Naive B cell (primary cell): Measurements from ENCODE around the gene KIF5C. TPM values are rescaled to one million over a fixed set of nuclear protein-coding genes. Genes with fewer than 3 reads are reported as not detected.

ENCODE experiments used
- ATAC-seq, 2 donors: fragments of 150-1000 bp; cut with Tn5 transposase; 2 replicates each; pipeline ENCODE4 v1.10.0; 2021; ENCODE audit warnings: low read depth in 2 of 2, mild to moderate bottlenecking in 2 of 2, moderate library complexity in 2 of 2
- DNase-seq: peaks from one replicate; pipeline ENCODE4 v3.0.0; 2022
- H3K27ac Mint-ChIP-seq, 6 donors: one replicate each; pipeline ENCODE4 v1.8.0; 2020 to 2022; ENCODE audit warnings: mild to moderate bottlenecking in 6 of 6, mixed read lengths in 6 of 6, moderate library complexity in 5 of 6, inconsistent platforms in 2 of 6
- H3K27me3 Mint-ChIP-seq, 3 donors: one replicate each; pipeline ENCODE4 v1.8.0; 2021 to 2022; ENCODE audit warnings: mixed read lengths in 3 of 3, mild to moderate bottlenecking in 1 of 3
- H3K36me3 Mint-ChIP-seq, 2 donors: one replicate each; pipeline ENCODE4 v1.8.0; 2020 to 2022; ENCODE audit warnings: mixed read lengths in 2 of 2, inconsistent platforms in 1 of 2, mild to moderate bottlenecking in 1 of 2
- H3K4me1 Mint-ChIP-seq, 3 donors: one replicate each; pipeline ENCODE4 v1.8.0; 2020 to 2022; ENCODE audit warnings: mixed read lengths in 3 of 3, inconsistent platforms in 1 of 3, mild to moderate bottlenecking in 1 of 3, moderate library complexity in 1 of 3
- H3K4me3 Mint-ChIP-seq, 8 donors: one replicate each; pipeline ENCODE4 v1.8.0; 2020 to 2022; ENCODE audit warnings: mild to moderate bottlenecking in 8 of 8, mixed read lengths in 8 of 8, moderate library complexity in 8 of 8, inconsistent platforms in 2 of 8
- H3K9me3 Mint-ChIP-seq, 7 donors: one replicate each; pipeline ENCODE4 v1.8.0; 2020 to 2022; ENCODE audit warnings: mixed read lengths in 7 of 7, mild to moderate bottlenecking in 5 of 7, inconsistent platforms in 2 of 7, moderate library complexity in 1 of 7
- polyA plus RNA-seq, 6 donors: library from polyadenylated mRNA; unstranded; fragments of 300-500 nt; fragmentation: Illumina TruSeq; gene quantifications; one replicate each; pipeline ENCODE4 v1.2.3, GENCODE V29; 2021; ENCODE audit warnings: low read depth in 6 of 6

KIF5C gene
- polyA plus RNA-seq, 6 donors from 2014 or later: 0.31 to 0.83 (median 0.50) TPM; not detected in 1

DNA sequence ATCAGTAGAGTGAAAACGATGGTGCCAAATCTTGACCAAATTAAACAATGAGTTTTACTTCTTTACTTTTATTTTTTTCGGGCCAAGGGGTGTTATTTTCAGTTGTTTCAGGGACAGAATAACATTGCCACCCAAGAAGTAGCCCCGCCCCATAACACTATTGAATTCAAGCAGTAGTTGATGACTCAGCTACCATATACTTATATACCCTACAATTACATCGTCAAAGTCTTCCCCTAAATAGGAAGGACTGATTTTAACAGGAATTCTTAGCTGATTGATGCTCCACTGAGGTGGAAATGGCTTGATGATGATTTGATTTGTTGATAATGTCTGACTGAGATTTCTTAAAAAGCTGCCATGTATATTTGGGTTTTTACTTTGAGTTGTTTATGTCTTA is 188.2 kb downstream of the KIF5C start:
- DNase-seq (no peak), ATAC-seq (no peak)
- no peaks in the 10 kb centered on the region for H3K4me1 Mint-ChIP-seq
- peaks cover 0 to 7% (median 4%) of the 10 kb centered on the region in 3 donors for H3K27me3 Mint-ChIP-seq
- no peak overlapping the region for H3K27ac Mint-ChIP-seq
- H3K4me3 Mint-ChIP-seq: no peak overlapping the region
- peaks cover 0 to 8% (median 5%) of the 10 kb centered on the region in 7 donors for H3K9me3 Mint-ChIP-seq
- H3K36me3 Mint-ChIP-seq: no peaks in the 10 kb centered on the region

DNA sequence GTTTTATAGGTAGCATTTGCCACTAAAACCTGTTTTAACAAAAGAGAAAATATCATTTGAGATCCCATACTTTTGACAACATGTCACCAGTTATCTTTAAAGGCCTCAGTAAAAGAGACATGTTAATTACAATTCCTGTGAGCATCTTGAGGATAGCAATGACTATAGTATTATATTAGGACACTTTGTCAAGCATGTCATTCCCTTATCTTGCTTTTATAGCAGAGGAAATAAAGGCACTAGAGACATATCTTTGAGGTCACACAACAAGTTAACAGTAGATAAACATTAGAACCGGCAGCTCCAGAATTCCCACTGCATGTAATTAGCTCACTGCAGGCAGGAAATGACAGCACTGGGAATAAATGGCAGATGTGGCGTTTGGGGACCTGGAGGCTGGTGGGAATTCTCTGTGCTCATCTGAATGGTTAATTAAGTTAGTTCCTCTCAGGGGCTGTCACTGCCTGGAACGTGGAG is 189.4 kb downstream of the KIF5C start:
- DNase-seq (no peak), ATAC-seq (no peak)
- Mint-ChIP-seq H3K9me3 (peaks cover 0 to 8% (median 5%) of the 10 kb centered on the region in 7 donors), H3K27ac (no peak overlapping the region), H3K27me3 (peaks cover 4 to 7% (median 6%) of the 10 kb centered on the region in 3 donors), H3K36me3 (no peaks in the 10 kb centered on the region), H3K4me3 (no peak overlapping the region), H3K4me1 (no peaks in the 10 kb centered on the region)

DNA sequence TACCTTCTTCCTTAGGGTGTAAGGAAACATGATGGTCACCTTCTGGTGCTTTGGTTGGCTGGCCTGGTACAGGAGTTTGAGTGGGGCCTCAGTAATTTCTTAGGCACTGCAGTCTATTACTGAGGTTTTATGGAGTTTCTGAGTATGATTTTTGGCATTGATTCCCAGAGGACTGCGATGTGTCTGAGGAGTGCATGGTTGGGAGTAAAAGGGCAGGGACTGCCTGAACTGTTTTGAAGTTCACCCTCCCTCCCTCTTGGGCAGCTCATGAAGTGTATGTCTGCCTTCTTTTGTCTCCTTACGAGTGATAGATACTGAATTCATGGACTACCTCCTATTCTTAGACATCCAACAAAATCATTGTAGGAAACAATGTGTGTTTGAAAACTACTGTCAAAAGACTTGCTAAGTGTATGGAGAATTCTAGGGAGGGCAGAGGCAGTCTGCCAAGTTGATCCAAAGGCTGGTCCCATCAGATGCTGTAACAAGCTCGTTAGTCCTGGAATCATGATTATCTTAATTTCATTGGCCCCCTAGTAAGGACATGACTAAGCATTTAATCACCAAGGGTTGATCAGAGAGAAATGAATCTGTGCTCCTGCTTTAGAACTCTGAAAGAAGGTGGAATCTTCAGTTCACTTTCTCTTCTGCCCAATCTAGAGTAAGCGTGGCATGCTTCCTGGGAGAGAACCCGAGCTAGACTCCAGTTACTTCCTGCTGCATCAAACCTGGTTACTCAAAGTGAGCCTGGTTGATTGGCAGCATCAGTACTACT is 190.0 kb downstream of the KIF5C start:
- Mint-ChIP-seq H3K9me3 (peaks cover 0 to 8% (median 5%) of the 10 kb centered on the region in 7 donors), H3K4me1 (no peaks in the 10 kb centered on the region), H3K36me3 (no peaks in the 10 kb centered on the region), H3K27ac (no peak overlapping the region), H3K4me3 (no peak overlapping the region), H3K27me3 (peaks cover 4 to 13% (median 11%) of the 10 kb centered on the region in 3 donors)
- DNase-seq: no peak
- ATAC-seq: no peak

DNA sequence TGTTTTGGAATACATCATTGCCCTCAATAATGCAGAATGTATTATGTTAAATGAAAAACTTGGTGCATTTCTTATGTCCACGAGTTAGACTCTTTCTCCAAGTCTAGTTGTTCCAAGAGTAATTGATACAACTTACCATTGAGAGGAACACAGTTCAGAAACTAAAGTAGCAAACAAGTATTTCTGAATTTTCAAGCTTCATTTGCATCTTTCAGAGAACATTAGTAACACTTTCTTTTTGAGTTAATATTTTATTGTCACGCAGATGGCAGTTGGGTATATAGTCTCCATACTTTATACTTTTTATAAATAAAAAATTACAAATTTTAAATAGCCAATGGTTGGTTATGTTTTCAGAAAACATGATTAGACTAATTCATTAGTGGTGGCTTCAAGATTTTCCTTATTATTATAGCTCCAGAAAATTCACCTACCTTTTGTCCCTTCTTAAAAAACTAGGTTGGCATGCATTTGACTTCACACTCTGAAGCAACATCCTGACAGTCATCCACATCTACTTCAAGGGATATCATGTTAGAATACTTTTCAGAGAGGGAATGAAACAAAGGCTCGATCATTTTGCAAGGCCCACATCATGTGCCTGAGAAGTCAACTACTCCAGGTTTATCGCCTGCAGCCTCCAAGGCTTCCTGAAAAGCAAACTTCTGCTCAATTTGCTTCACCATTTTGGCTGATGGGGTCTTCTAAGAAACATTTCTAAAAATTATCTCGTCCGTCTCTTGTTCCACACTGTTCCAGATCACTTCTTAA is 193.4 kb downstream of the KIF5C start:
- Mint-ChIP-seq H3K4me3 (no peak overlapping the region), H3K9me3 (peaks cover 0 to 8% (median 5%) of the 10 kb centered on the region in 7 donors), H3K4me1 (no peaks in the 10 kb centered on the region), H3K36me3 (no peaks in the 10 kb centered on the region), H3K27me3 (peaks cover 12 to 31% (median 24%) of the 10 kb centered on the region in 3 donors), H3K27ac (peak overlapping the region in 1 of 6 donors; percentile 17)
- ATAC-seq (no peak), DNase-seq (no peak)

DNA sequence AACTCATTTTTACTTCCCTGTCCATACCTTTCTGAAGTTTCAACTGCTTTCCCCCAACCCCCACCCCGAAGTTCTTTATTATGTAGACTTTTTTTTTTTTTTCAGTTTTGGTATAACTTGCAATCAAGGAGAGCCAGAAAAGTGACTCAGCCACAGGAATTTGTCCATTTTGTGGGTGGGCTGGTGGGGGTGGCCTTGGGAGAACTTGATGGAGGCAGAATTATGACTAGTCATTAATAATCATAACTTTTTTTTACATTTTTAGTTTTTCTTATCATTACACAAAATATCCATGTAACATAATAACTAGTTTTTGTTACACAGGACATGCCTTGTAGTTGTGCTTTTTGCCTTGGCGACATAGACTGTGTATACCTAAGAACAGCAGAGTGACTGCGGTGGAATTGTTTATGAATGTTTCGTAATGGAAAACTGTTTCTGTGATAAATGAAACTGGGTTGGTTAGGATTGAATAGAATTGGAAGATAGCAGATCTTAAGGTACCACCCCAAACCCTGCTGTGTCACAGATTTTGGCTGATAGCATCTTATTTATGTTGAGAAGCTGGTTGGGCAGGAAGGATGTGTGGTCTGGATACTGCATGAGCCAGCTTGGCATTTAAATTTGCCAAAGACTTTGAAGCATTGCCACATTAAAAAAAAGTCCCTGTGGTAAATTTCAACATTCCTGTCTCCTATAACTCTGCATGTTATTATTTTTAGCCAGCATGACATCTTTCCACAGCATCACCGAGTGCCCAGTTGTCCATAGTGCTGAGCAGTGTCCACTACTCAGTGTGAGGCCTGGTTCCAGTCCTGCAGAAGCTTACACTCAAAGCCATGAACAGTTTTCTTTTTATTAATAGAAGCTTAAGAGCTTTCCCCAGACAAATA is 194.2 kb downstream of the KIF5C start:
- H3K27me3 Mint-ChIP-seq: peaks cover 12 to 35% (median 32%) of the 10 kb centered on the region in 3 donors
- H3K9me3 Mint-ChIP-seq: peaks cover 0 to 8% (median 5%) of the 10 kb centered on the region in 7 donors
- DNase-seq: no peak
- no peak for ATAC-seq
- no peaks in the 10 kb centered on the region for H3K4me1 Mint-ChIP-seq
- H3K27ac Mint-ChIP-seq: peak overlapping the region in 1 of 6 donors; percentile 17
- H3K36me3 Mint-ChIP-seq: no peaks in the 10 kb centered on the region
- no peak overlapping the region for H3K4me3 Mint-ChIP-seq

DNA sequence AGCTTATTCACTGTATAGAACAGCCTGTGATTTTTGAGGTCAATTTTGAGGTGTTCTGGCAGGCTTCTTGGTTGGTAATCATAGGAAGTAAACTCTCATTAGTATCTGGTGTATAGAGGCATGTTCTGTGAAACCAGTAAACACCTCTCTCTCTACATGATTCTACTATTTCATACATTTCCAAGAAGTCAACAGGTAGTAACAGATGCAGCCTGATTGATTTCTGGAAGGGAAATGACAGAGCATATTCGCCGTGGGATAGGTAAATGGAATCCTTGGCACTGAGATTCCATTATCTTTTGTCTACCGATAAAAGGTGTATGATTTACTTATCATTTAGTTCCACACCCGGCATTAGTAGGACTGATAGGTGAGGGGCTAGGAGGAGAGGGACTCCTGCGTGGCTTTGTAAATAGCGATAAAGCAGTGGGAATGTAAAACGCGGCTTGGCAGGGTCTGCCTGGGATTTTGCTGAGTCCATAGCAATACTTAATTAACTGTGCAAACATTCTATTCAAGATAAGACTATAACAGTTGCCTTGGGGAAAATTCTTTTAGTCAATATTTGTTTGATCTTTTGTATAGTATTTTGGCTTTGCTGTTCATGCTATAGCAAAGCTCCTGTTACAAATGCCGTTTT is 195.8 kb downstream of the KIF5C start:
- H3K9me3 Mint-ChIP-seq: peaks cover 0 to 8% (median 5%) of the 10 kb centered on the region in 7 donors

DNA sequence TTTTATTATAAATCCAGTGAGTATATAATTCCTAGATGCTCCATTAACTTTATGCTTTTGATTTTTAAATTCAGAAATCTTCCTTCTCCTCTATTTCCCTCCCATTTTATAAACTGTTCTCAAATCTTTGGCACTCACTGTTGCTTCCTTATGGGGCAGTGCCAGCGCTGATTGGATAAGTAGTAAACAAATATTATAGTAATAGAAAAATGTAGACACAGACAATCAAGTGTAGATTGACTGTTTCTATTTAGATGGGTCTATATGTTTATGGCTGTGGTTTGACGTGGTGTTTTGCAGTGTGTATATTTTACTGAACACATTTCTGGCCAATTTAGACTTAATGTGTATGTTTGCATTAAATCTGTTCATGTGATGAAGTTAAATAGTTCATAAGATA is 200.1 kb downstream of the KIF5C start:
- ATAC-seq: no peak
- H3K4me1 Mint-ChIP-seq: no peaks in the 10 kb centered on the region
- H3K9me3 Mint-ChIP-seq: peaks cover 0 to 2% (median 0%) of the 10 kb centered on the region in 7 donors
- no peaks in the 10 kb centered on the region for H3K36me3 Mint-ChIP-seq
- no peak overlapping the region for H3K4me3 Mint-ChIP-seq
- no peak for DNase-seq
- H3K27ac Mint-ChIP-seq: no peak overlapping the region
- peaks cover 16 to 29% (median 22%) of the 10 kb centered on the region in 3 donors for H3K27me3 Mint-ChIP-seq

More for the DNA sequence above, 195.8 kb downstream of the KIF5C start:
- Mint-ChIP-seq H3K27me3 (peaks cover 15 to 38% (median 32%) of the 10 kb centered on the region in 3 donors), H3K4me3 (no peak overlapping the region), H3K27ac (no peak overlapping the region), H3K4me1 (no peaks in the 10 kb centered on the region), H3K36me3 (no peaks in the 10 kb centered on the region)
- no peak for ATAC-seq
- DNase-seq: no peak

DNA sequence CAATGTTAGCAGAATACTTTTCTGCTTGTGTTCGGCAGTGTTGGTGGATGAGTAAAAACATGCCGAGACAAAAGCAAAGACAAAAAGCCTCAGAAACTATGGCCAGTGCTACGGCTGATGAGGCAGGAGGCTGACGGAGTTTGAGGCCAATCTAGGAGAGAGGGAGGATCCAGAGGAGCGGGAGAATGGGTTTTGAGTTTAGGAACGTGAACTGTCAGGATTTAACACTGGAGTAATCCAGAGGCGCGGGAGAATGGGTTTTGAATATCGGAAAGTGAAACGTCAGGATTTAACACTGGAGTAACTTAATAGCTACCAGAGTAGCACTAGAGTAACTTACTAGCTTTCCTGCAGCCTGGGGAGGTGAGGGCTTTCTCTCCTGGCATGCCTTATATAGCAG is 200.8 kb downstream of the KIF5C start:
- peaks cover 14 to 25% (median 21%) of the 10 kb centered on the region in 3 donors for H3K27me3 Mint-ChIP-seq
- ATAC-seq (no peak), DNase-seq (no peak)
- no peaks in the 10 kb centered on the region for H3K4me1 Mint-ChIP-seq
- peak overlapping the region in 1 of 8 donors; percentile 6 for H3K4me3 Mint-ChIP-seq
- H3K27ac Mint-ChIP-seq: no peak overlapping the region
- no peaks in the 10 kb centered on the region for H3K36me3 Mint-ChIP-seq
- peaks cover 0 to 2% (median 0%) of the 10 kb centered on the region in 7 donors for H3K9me3 Mint-ChIP-seq

Other genes with a start within 250 kb of the KIF5C start
- 1 to 10 TPM; 2.2 to 4.4 (median 3.6) TPM for gene EPC2, start 230.5 kb upstream of the KIF5C start, polyA plus RNA-seq
- gene LYPD6B, start 163.5 kb downstream of the KIF5C start, polyA plus RNA-seq: 1 to 10 TPM in 4 of 6 donors, under 1 TPM in 1, not detected in 1; 0.78 to 6.7 (median 4.2) TPM